ENCODE results near the gene ESPN.
"Not testable (repeated sequence)": the region's sequence is repeated elsewhere in the genome, so short reads cannot be mapped to it uniquely, and the experiment has no call there.

DNA sequence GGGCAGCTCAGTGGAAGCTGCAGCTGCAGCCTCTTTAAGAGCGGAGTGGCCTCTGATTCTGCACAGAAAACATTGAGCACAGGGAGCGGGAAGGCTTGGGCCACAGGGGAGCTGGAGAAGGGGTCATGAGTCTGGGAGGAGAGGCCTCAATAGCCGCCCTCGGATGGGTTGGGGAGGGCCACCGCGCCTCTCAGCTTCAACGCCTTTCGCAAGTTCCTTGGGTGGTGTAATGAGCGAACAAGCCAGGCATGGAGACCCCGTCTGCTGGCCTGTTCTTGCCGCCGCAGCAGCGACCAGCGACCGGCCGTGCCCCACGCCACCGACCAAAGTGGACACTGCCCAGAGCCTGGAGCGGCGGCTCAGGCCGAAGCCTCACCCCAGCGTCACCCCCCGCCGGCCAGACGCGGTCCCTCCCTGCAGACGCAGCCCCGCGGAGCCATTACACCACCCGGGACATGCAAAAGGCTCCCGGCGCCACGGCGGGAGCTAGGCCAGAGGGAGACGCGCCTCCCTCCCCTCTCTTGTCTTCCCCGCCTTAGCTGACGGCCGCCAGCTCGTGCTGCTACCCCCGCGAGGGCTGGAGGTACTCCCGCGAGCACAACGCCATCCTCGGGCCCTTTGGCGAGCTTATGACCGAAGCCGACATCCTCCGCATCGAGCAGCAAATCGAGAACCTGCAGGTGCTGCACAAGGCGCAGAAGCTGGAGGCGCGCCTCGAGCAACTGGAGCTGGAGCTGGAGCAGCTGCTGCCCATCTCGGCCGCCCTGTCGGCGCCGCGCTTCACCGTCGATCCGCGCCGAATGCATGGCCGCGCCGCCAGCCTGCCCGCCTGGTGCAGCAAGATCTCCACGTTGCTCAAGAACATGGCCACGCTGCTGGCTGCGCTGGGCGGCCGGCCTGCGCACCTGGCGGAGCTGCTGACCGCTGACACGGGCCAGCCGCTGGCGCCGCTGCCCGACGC lies 29.6 kb downstream of the ESPN start:
- TF ChIP-seq, protein P1, sequence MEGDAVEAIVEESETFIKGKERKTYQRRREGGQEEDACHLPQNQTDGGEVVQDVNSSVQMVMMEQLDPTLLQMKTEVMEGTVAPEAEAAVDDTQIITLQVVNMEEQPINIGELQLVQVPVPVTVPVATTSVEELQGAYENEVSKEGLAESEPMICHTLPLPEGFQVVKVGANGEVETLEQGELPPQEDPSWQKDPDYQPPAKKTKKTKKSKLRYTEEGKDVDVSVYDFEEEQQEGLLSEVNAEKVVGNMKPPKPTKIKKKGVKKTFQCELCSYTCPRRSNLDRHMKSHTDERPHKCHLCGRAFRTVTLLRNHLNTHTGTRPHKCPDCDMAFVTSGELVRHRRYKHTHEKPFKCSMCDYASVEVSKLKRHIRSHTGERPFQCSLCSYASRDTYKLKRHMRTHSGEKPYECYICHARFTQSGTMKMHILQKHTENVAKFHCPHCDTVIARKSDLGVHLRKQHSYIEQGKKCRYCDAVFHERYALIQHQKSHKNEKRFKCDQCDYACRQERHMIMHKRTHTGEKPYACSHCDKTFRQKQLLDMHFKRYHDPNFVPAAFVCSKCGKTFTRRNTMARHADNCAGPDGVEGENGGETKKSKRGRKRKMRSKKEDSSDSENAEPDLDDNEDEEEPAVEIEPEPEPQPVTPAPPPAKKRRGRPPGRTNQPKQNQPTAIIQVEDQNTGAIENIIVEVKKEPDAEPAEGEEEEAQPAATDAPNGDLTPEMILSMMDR (IDR thresholded peaks at IDR 0.05; ENCODE audit: poor library complexity) = not testable (repeated sequence)
- TF ChIP-seq EZH2 (IDR thresholded peaks at IDR 0.05; ENCODE audit: borderline replicate concordance) = peak; percentile 5
